GDM1 (cell line): ENCODE measurements around the gene GLI3.
A peak's percentile ranks its signal among the peaks of the same experiment; 100 is the strongest.

Source experiments
- DNase-seq: peaks from one replicate; lab custom pipeline; 2025; lab: John Stamatoyannopoulos, UW

The GLI3 gene

GRCh38 chr7:42081671-42082070 is 155.3 kb downstream of the GLI3 start:
- DNase-seq, result no peak

GRCh38 chr7:42080841-42081586 is 156.0 kb downstream of the GLI3 start:
- peak; percentile 24 for DNase-seq

GRCh38 chr7:42077271-42078135 is 159.5 kb downstream of the GLI3 start:
- DNase-seq, result no peak

- DNase-seq, result no peak
Measured at GRCh38 chr7:42076870-42077269, 160.1 kb downstream of the GLI3 start.

GRCh38 chr7:42075418-42075817 is 161.6 kb downstream of the GLI3 start:
- DNase-seq, result no peak

- DNase-seq, result no peak
Measured at GRCh38 chr7:42074076-42074475, 162.9 kb downstream of the GLI3 start.

GRCh38 chr7:42071372-42072261 is 165.4 kb downstream of the GLI3 start:
- no peak for DNase-seq

- no peak for DNase-seq
Measured at GRCh38 chr7:42070068-42070467, 166.9 kb downstream of the GLI3 start.

GRCh38 chr7:42069590-42069989 is 167.4 kb downstream of the GLI3 start:
- DNase-seq, result no peak

- no peak for DNase-seq
Measured at GRCh38 chr7:42068554-42069280, 168.3 kb downstream of the GLI3 start.

- DNase-seq, result no peak
Measured at GRCh38 chr7:42065942-42066341, 171.1 kb downstream of the GLI3 start.

GRCh38 chr7:42065015-42065414 is 172.0 kb downstream of the GLI3 start:
- DNase-seq, result no peak

- DNase-seq, result no peak
Measured at GRCh38 chr7:42064534-42064933, 172.5 kb downstream of the GLI3 start.

- no peak for DNase-seq
Measured at GRCh38 chr7:42059275-42059674, 177.7 kb downstream of the GLI3 start.

- no peak for DNase-seq
Measured at GRCh38 chr7:42057331-42057730, 179.7 kb downstream of the GLI3 start.

- no peak for DNase-seq
Measured at GRCh38 chr7:42055171-42055570, 181.8 kb downstream of the GLI3 start.

- no peak for DNase-seq
Measured at GRCh38 chr7:42053834-42054233, 183.2 kb downstream of the GLI3 start.

- DNase-seq, result no peak
Measured at GRCh38 chr7:42049761-42050160, 187.2 kb downstream of the GLI3 start.

GRCh38 chr7:42046483-42046882 is 190.5 kb downstream of the GLI3 start:
- no peak for DNase-seq

- no peak for DNase-seq
Measured at GRCh38 chr7:42045961-42046360, 191.0 kb downstream of the GLI3 start.

GRCh38 chr7:42039921-42040320 is 197.1 kb downstream of the GLI3 start:
- no peak for DNase-seq

- no peak for DNase-seq
Measured at GRCh38 chr7:42035210-42035609, 201.8 kb downstream of the GLI3 start.
